ENCODE data around the gene DCLRE1C. TPM values are rescaled to one million over a fixed set of nuclear protein-coding genes. Genes with fewer than 3 reads are reported as not detected.
"Not testable (repeated sequence)": the region's sequence is repeated elsewhere in the genome, so short reads cannot be mapped to it uniquely, and the experiment has no call there.

The DCLRE1C gene
- total and polyA plus RNA-seq, 2 donors (not counting 3 experiments of a cell fraction or from before 2014, with no cell fraction given) = 2.1 to 15.8 TPM

GRCh38 chr10:14945108-14945507, 8.8 kb downstream of the DCLRE1C start:
- Histone ChIP-seq H3K4me1 (ENCODE audit: control insufficient read depth, extremely low read depth, insufficient read depth, low read length) (no peaks in the 10 kb centered on the region), H3K4me3 (replicated peaks in 1 of 3; ENCODE audit: insufficient read depth in 1 of 3, low read depth in 1 of 3, low read length in 3 of 3) (no peak overlapping the region), H2AFZ (ENCODE audit: low read depth, low read length) (no peak overlapping the region), H3K9me1 (replicated peaks; ENCODE audit: control insufficient read depth, extremely low read depth, insufficient read depth, low read length) (no peaks in the 10 kb centered on the region), H4K20me1 (replicated peaks; ENCODE audit: control insufficient read depth, extremely low read depth, insufficient read depth, low read length) (no peaks in the 10 kb centered on the region), H3K27me3 (ENCODE audit: control insufficient read depth in 2 of 2, insufficient read depth in 2 of 2, low read length in 2 of 2) (no peaks in the 10 kb centered on the region), H3K9ac (replicated peaks; ENCODE audit: extremely low read depth, insufficient read depth, low read length) (no peak overlapping the region), H3K4me2 (ENCODE audit: insufficient read depth, low read length) (no peak overlapping the region), H3K27ac (ENCODE audit: insufficient read depth, low read depth, low read length) (no peak overlapping the region), H3K36me3 (ENCODE audit: control insufficient read depth in 2 of 2, extremely low read depth in 1 of 2, insufficient read depth in 2 of 2, low read length in 2 of 2) (peaks cover 9 to 10% of the 10 kb centered on the region in 2 experiments), H3K79me2 (ENCODE audit: control insufficient read depth, insufficient read depth, low read length) (peaks cover 17% of the 10 kb centered on the region), H3K9me3 (replicated peaks; ENCODE audit: control insufficient read depth, insufficient read depth, low read length) (no peaks in the 10 kb centered on the region)
- intact Hi-C loops (cut with micrococcal nuclease) (no loop called here), dilution Hi-C loops (cut with MboI; ENCODE audit: extremely low pct_ligation_motif_present, low sequenced_read_pairs) (no loop called here)
- FAIRE-seq = no peak
- POLR2A ChIA-PET = no interaction called here
- no TSS peak for BruUV-seq (replicated peaks)
- CTCF ChIA-PET = no interaction called here
- TF ChIP-seq POLR2AphosphoS5 (IDR thresholded peaks at IDR 0.05; ENCODE audit: insufficient read depth, low read depth, low read length) (no peak), MYC (IDR thresholded peaks at IDR 0.05; ENCODE audit: low read depth, low read length) (no peak), GATA2 (IDR thresholded peaks at IDR 0.05; ENCODE audit: insufficient read depth, insufficient read length, low read depth, low read length) (no peak), CTCF (IDR thresholded peaks at IDR 0.05; ENCODE audit: extremely low read depth in 1 of 2, insufficient read depth in 1 of 2, low read depth in 1 of 2, low read length in 2 of 2) (no peak), POLR2A (IDR thresholded peaks at IDR 0.05; ENCODE audit: low read depth, low read length) (no peak), JUN (IDR thresholded peaks at IDR 0.05; ENCODE audit: borderline replicate concordance, insufficient read depth, insufficient read length, low read depth) (no peak), FOS (IDR thresholded peaks at IDR 0.05; ENCODE audit: borderline replicate concordance, insufficient read depth, low read length) (no peak), EZH2 (IDR thresholded peaks at IDR 0.05; ENCODE audit: borderline replicate concordance, low read depth, low read length, severe bottlenecking) (no peak)
- TF ChIP-seq, protein P1, sequence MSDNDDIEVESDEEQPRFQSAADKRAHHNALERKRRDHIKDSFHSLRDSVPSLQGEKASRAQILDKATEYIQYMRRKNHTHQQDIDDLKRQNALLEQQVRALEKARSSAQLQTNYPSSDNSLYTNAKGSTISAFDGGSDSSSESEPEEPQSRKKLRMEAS (IDR thresholded peaks at IDR 0.05; ENCODE audit: insufficient read depth, insufficient read length) = no peak
- no peak for DNase-seq (ENCODE audit: low read depth, low spot score)

DNA sequence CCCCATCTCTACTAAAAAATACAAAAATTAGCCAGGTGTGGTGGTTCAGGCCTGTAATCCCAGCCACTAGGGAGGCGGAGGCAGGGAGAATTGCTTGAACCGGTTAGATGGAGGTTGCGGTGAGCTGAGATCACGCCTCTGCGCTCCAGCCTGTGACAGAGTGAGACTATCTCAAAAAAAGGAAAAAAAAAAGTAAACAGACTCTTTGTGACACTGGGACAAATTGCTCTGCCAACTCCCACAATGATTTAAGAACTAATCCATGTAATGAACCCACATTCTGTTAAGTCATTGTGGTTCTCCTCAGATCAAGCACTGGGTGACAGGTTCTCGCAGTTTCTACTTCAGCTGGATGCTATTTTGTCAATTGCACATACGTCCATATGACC, 11.0 kb downstream of the DCLRE1C start:
- intact Hi-C loops (cut with micrococcal nuclease); dilution Hi-C loops (cut with MboI; ENCODE audit: extremely low pct_ligation_motif_present, low sequenced_read_pairs); H3K9me1 ChIP-seq (replicated peaks; ENCODE audit: control insufficient read depth, extremely low read depth, insufficient read depth, low read length); H3K4me2 ChIP-seq (ENCODE audit: insufficient read depth, low read length); POLR2A ChIA-PET; H3K4me3 ChIP-seq (replicated peaks in 1 of 3; ENCODE audit: insufficient read depth in 1 of 3, low read depth in 1 of 3, low read length in 3 of 3); CTCF ChIA-PET; H3K27me3 ChIP-seq (ENCODE audit: control insufficient read depth in 2 of 2, insufficient read depth in 2 of 2, low read length in 2 of 2); DNase-seq (ENCODE audit: low read depth, low spot score); H3K9me3 ChIP-seq (replicated peaks; ENCODE audit: control insufficient read depth, insufficient read depth, low read length); H3K27ac ChIP-seq (ENCODE audit: insufficient read depth, low read depth, low read length); FAIRE-seq; H3K4me1 ChIP-seq (ENCODE audit: control insufficient read depth, extremely low read depth, insufficient read depth, low read length); BruUV-seq (replicated peaks); H3K79me2 ChIP-seq (ENCODE audit: control insufficient read depth, insufficient read depth, low read length); H2AFZ ChIP-seq (ENCODE audit: low read depth, low read length); H4K20me1 ChIP-seq (replicated peaks; ENCODE audit: control insufficient read depth, extremely low read depth, insufficient read depth, low read length); H3K9ac ChIP-seq (replicated peaks; ENCODE audit: extremely low read depth, insufficient read depth, low read length): not testable (repeated sequence)
- H3K36me3 ChIP-seq (ENCODE audit: control insufficient read depth in 2 of 2, extremely low read depth in 1 of 2, insufficient read depth in 2 of 2, low read length in 2 of 2) = peaks cover 9 to 10% of the 10 kb centered on the region in 2 experiments

All from endothelial cell of umbilical vein (primary cell).